ENCODE data around the gene KBTBD13. TPM values are rescaled to one million over a fixed set of nuclear protein-coding genes. Genes with fewer than 3 reads are reported as not detected.
"Not testable (repeated sequence)": the region's sequence is repeated elsewhere in the genome, so short reads cannot be mapped to it uniquely, and the experiment has no call there.

Gene KBTBD13
- total RNA-seq, 4 donors from 2014 or later, result 0.21 to 1.3 TPM; not detected in 2

GRCh38 chr15:65038428-65038827 lies 38.1 kb upstream of the KBTBD13 start:
- Histone ChIP-seq H3K27ac (no peak overlapping the region), H3K4me3 (no peak overlapping the region), H3K9me3 (no peaks in the 10 kb centered on the region), H3K27me3 (no peaks in the 10 kb centered on the region), H3K36me3 (no peaks in the 10 kb centered on the region), H3K4me1 (no peaks in the 10 kb centered on the region)
- no peak for DNase-seq
- intact Hi-C loops (cut with DNase I; ENCODE audit: low total_unique reads), result loop anchor here (10.0 kb wide), 1 partner anchor 46 kb away; no protein-coding TSS in a partner anchor
- TF ChIP-seq POLR2A (IDR thresholded peaks at IDR 0.05) (no peak), CTCF (IDR thresholded peaks at IDR 0.05) (no peak)

- Histone ChIP-seq H3K4me1 (no peaks in the 10 kb centered on the region), H3K27me3 (no peaks in the 10 kb centered on the region), H3K4me3 (no peak overlapping the region), H3K36me3 (no peaks in the 10 kb centered on the region), H3K27ac (no peak overlapping the region), H3K9me3 (no peaks in the 10 kb centered on the region)
- TF ChIP-seq CTCF (IDR thresholded peaks at IDR 0.05), result no peak
- TF ChIP-seq POLR2A (IDR thresholded peaks at IDR 0.05), result no peak
- intact Hi-C loops (cut with DNase I; ENCODE audit: low total_unique reads), result loop anchor here (10.0 kb wide), 1 partner anchor 46 kb away; no protein-coding TSS in a partner anchor
- DNase-seq, result peak; percentile 49
Measured at GRCh38 chr15:65038836-65039235, 37.7 kb upstream of the KBTBD13 start.

- Histone ChIP-seq H3K4me1 (no peaks in the 10 kb centered on the region), H3K27ac (no peak overlapping the region), H3K9me3 (no peaks in the 10 kb centered on the region), H3K4me3 (no peak overlapping the region), H3K36me3 (no peaks in the 10 kb centered on the region), H3K27me3 (no peaks in the 10 kb centered on the region)
- intact Hi-C loops (cut with DNase I; ENCODE audit: low total_unique reads), result no loop called here
- no peak for DNase-seq
- TF ChIP-seq CTCF (IDR thresholded peaks at IDR 0.05) (no peak), POLR2A (IDR thresholded peaks at IDR 0.05) (no peak)
Measured at GRCh38 chr15:65040461-65040860, 36.1 kb upstream of the KBTBD13 start.

GRCh38 chr15:65041787-65042186 lies 34.8 kb upstream of the KBTBD13 start:
- DNase-seq, result no peak
- H3K9me3 ChIP-seq, result no peaks in the 10 kb centered on the region
- no peaks in the 10 kb centered on the region for H3K36me3 ChIP-seq
- H3K27me3 ChIP-seq, result no peaks in the 10 kb centered on the region
- H3K4me1 ChIP-seq, result no peaks in the 10 kb centered on the region
- H3K4me3 ChIP-seq, result no peak overlapping the region
- no peak for TF ChIP-seq CTCF (IDR thresholded peaks at IDR 0.05)
- no peak for TF ChIP-seq POLR2A (IDR thresholded peaks at IDR 0.05)
- intact Hi-C loops (cut with DNase I; ENCODE audit: low total_unique reads), result no loop called here
- no peak overlapping the region for H3K27ac ChIP-seq

GRCh38 chr15:65042776-65043327 lies 33.7 kb upstream of the KBTBD13 start:
- no peak for TF ChIP-seq POLR2A (IDR thresholded peaks at IDR 0.05)
- Histone ChIP-seq H3K4me1 (no peaks in the 10 kb centered on the region), H3K4me3 (no peak overlapping the region), H3K36me3 (no peaks in the 10 kb centered on the region), H3K27me3 (no peaks in the 10 kb centered on the region), H3K27ac (peak overlapping the region in 1 of 2 donors; percentile 26), H3K9me3 (no peaks in the 10 kb centered on the region)
- DNase-seq, result no peak
- intact Hi-C loops (cut with DNase I; ENCODE audit: low total_unique reads), result no loop called here

GRCh38 chr15:65044218-65044617 lies 32.3 kb upstream of the KBTBD13 start:
- H3K36me3 ChIP-seq; H3K27me3 ChIP-seq; H3K4me1 ChIP-seq; H3K4me3 ChIP-seq; H3K9me3 ChIP-seq; intact Hi-C loops (cut with DNase I; ENCODE audit: low total_unique reads); H3K27ac ChIP-seq; DNase-seq: not testable (repeated sequence)
